ENCODE results near the gene DUSP1. TPM values are rescaled to one million over a fixed set of nuclear protein-coding genes. Genes with fewer than 3 reads are reported as not detected.

DUSP1 gene
- total RNA-seq, 1 experiment from 2014 or later: 36.6 TPM

GRCh38 chr5:172749076-172749475 is 21.9 kb downstream of the DUSP1 start:
- in situ Hi-C loops (cut with HindIII; ENCODE audit: low sequenced_read_pairs): no loop called here
- no peak for DNase-seq (ENCODE audit: low spot score)

GRCh38 chr5:172748341-172748843 is 22.6 kb downstream of the DUSP1 start:
- in situ Hi-C loops (cut with HindIII; ENCODE audit: low sequenced_read_pairs): no loop called here
- DNase-seq (ENCODE audit: low spot score): no peak

GRCh38 chr5:172747471-172747870 is 23.5 kb downstream of the DUSP1 start:
- DNase-seq (ENCODE audit: low spot score): no peak
- in situ Hi-C loops (cut with HindIII; ENCODE audit: low sequenced_read_pairs): no loop called here

GRCh38 chr5:172746725-172747124 is 24.3 kb downstream of the DUSP1 start:
- in situ Hi-C loops (cut with HindIII; ENCODE audit: low sequenced_read_pairs): no loop called here
- DNase-seq (ENCODE audit: low spot score): no peak

- DNase-seq (ENCODE audit: low spot score): no peak
- in situ Hi-C loops (cut with HindIII; ENCODE audit: low sequenced_read_pairs): no loop called here
These were observed 25.2 kb downstream of the DUSP1 start for GRCh38 chr5:172745838-172746237.

- in situ Hi-C loops (cut with HindIII; ENCODE audit: low sequenced_read_pairs): no loop called here
- no peak for DNase-seq (ENCODE audit: low spot score)
These were observed 25.6 kb downstream of the DUSP1 start for GRCh38 chr5:172745406-172745805.

GRCh38 chr5:172744123-172745104 is 26.6 kb downstream of the DUSP1 start:
- in situ Hi-C loops (cut with HindIII; ENCODE audit: low sequenced_read_pairs): no loop called here
- no peak for DNase-seq (ENCODE audit: low spot score)

- in situ Hi-C loops (cut with HindIII; ENCODE audit: low sequenced_read_pairs): no loop called here
- no peak for DNase-seq (ENCODE audit: low spot score)
These were observed 27.7 kb downstream of the DUSP1 start for GRCh38 chr5:172743112-172743959.

- no peak for DNase-seq (ENCODE audit: low spot score)
- in situ Hi-C loops (cut with HindIII; ENCODE audit: low sequenced_read_pairs): no loop called here
These were observed 29.8 kb downstream of the DUSP1 start for GRCh38 chr5:172741206-172741582.

- DNase-seq (ENCODE audit: low spot score): no peak
- in situ Hi-C loops (cut with HindIII; ENCODE audit: low sequenced_read_pairs): no loop called here
These were observed 30.4 kb downstream of the DUSP1 start for GRCh38 chr5:172740428-172741205.

GRCh38 chr5:172739375-172739774 is 31.6 kb downstream of the DUSP1 start:
- DNase-seq (ENCODE audit: low spot score): no peak
- in situ Hi-C loops (cut with HindIII; ENCODE audit: low sequenced_read_pairs): no loop called here

GRCh38 chr5:172736508-172737135 is 34.4 kb downstream of the DUSP1 start:
- in situ Hi-C loops (cut with HindIII; ENCODE audit: low sequenced_read_pairs): no loop called here
- no peak for DNase-seq (ENCODE audit: low spot score)

- no peak for DNase-seq (ENCODE audit: low spot score)
- in situ Hi-C loops (cut with HindIII; ENCODE audit: low sequenced_read_pairs): no loop called here
These were observed 35.7 kb downstream of the DUSP1 start for GRCh38 chr5:172735141-172735831.

- no peak for DNase-seq (ENCODE audit: low spot score)
- in situ Hi-C loops (cut with HindIII; ENCODE audit: low sequenced_read_pairs): no loop called here
These were observed 37.0 kb downstream of the DUSP1 start for GRCh38 chr5:172733974-172734346.

- DNase-seq (ENCODE audit: low spot score): peak; percentile 46
- in situ Hi-C loops (cut with HindIII; ENCODE audit: low sequenced_read_pairs): no loop called here
These were observed 37.6 kb downstream of the DUSP1 start for GRCh38 chr5:172733131-172733973.

- DNase-seq (ENCODE audit: low spot score): no peak
- in situ Hi-C loops (cut with HindIII; ENCODE audit: low sequenced_read_pairs): no loop called here
These were observed 38.7 kb downstream of the DUSP1 start for GRCh38 chr5:172732201-172732865.

GRCh38 chr5:172731680-172732074 is 39.3 kb downstream of the DUSP1 start:
- DNase-seq (ENCODE audit: low spot score): no peak
- in situ Hi-C loops (cut with HindIII; ENCODE audit: low sequenced_read_pairs): no loop called here

Data from G401 (cell line).